SK-N-MC (cell line): Measurements from ENCODE around the gene ORC2.

Experiments used
- EZH2 ChIP-seq: fragments of 200-600 bp; sonication (generic); IDR thresholded peaks from one replicate; pipeline ENCODE4 v1.6.1; 2017; ENCODE audit warnings: antibody characterized with exemption
- FOXP2 ChIP-seq: optimal IDR thresholded peaks from 2 replicates; pipeline ENCODE3; 2011; ENCODE audit warnings: mild to moderate bottlenecking, moderate library complexity; ENCODE audit not compliant: insufficient read depth; ENCODE audit errors: extremely low read length, control extremely low read depth
- POLR2AphosphoS5 ChIP-seq: IDR thresholded peaks from 2 replicates; pipeline ENCODE4 v1.6.1; 2012; ENCODE audit warnings: mild to moderate bottlenecking, low read depth, low read length, borderline replicate concordance

DNA sequence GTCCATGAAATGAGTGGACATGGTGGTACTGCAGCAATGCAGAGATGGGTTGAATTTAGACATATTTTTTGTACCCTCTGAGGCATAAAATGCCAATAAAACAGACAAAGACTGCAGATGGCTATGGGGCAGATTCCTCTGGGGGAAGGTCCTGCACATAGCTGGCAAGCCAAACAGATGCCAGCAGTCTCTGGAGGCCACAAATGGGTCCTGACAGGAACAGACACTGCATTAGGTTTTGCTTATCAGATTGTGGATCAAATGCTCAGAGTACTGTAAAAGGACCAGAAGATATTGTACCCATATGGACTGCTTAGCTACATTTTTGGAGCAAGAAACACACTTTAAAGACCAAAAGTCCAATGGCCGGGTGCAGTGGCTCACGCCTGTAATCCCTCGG lies 40.9 kb upstream of the ORC2 start:
- TF ChIP-seq POLR2AphosphoS5 (no peak), EZH2 (no peak), FOXP2 (no peak)
